Thyroid gland (tissue), 4 donors: ENCODE data around the gene COL23A1.

Experiments used
- CTCF ChIP-seq, 6 experiments: fragments of 200-600 bp in 3 of 6; fragments of 450-650 bp in 3 of 6; sonication (generic) in 3 of 6; IDR thresholded peaks; one replicate each; pipeline ENCODE4 v1.5.1; 2016 to 2019; ENCODE audit warnings: antibody characterized with exemption in 6 of 6, mild to moderate bottlenecking in 2 of 6, inconsistent platforms in 1 of 6, moderate library complexity in 1 of 6
- POLR2A ChIP-seq, 2 donors: fragments of 450-650 bp; IDR thresholded peaks; one replicate each; pipeline ENCODE4 v1.6.1; 2017; ENCODE audit warnings: antibody characterized with exemption in 2 of 2, mild to moderate bottlenecking in 2 of 2, moderate library complexity in 1 of 2

GRCh38 chr5:178234121-178234749, 356.0 kb downstream of the COL23A1 start:
- TF ChIP-seq POLR2A (IDR thresholded peaks at IDR 0.05), result no peak
- no peak for TF ChIP-seq CTCF (IDR thresholded peaks at IDR 0.05)
